Peyer's patch (tissue), 4 donors: ENCODE measurements around the gene KRT39.

Experiments
- CTCF ChIP-seq, 6 experiments: fragments of 450-650 bp in 4 of 6; fragments of 200-600 bp in 2 of 6; sonication (generic) in 1 of 6; IDR thresholded peaks; one replicate each; pipeline ENCODE4 v1.5.1; 2017 to 2019; ENCODE audit warnings: antibody characterized with exemption in 6 of 6, mild to moderate bottlenecking in 3 of 6, moderate library complexity in 1 of 6
- POLR2A ChIP-seq, 2 donors: fragments of 450-650 bp; IDR thresholded peaks; one replicate each; pipeline ENCODE4 v1.5.1; 2017; ENCODE audit warnings: antibody characterized with exemption in 2 of 2, mild to moderate bottlenecking in 2 of 2, moderate library complexity in 2 of 2

DNA sequence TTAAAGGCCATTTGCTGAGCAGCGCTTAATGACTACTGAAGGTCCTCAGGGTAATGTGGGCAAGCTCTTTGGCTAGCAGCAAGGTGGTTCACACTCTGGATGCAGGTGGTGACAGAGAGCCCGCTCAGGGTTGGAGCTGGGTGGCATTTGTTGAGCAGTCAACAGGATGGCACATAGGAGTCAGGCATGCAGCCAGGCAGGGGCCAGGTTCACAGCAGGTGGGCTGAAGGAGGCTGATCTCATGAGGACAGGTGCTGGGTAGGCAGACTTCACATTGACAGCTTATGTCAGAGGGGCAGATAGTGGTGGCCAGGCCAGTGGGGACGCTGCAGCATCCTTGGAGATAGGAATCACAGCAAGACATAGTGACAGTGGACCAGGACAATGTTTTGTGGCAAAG is 37.6 kb upstream of the KRT39 start:
- TF ChIP-seq CTCF (IDR thresholded peaks at IDR 0.05) (no peak), POLR2A (IDR thresholded peaks at IDR 0.05) (no peak)
